SU-DHL-6 (cell line): ENCODE results near the gene NIP7.

ENCODE experiments used
- H2AFZ ChIP-seq: fragments of 200-600 bp; sonication (generic); 2 replicates; pipeline ENCODE4 v1.6.1; 2014; ENCODE audit warnings: low read depth, mild to moderate bottlenecking, moderate library complexity, mixed read lengths, antibody characterized with exemption, low read length; ENCODE audit not compliant: severe bottlenecking
- H3F3A ChIP-seq: fragments of 200-600 bp; shearing (Covaris generic); 2 replicates; pipeline ENCODE4 v1.6.0; 2016; ENCODE audit warnings: antibody characterized with exemption, mild to moderate bottlenecking; ENCODE audit not compliant: insufficient read depth
- H3K27ac ChIP-seq: fragments of 200-600 bp; sonication (generic); 2 replicates; pipeline ENCODE4 v1.5.1; 2016; ENCODE audit warnings: low read depth, mild to moderate bottlenecking, low read length, moderate library complexity, mixed read lengths
- H3K27me3 ChIP-seq: fragments of 200-600 bp; sonication (generic), shearing (Covaris generic); 2 replicates; pipeline ENCODE4 v1.6.0; 2014; ENCODE audit warnings: mild to moderate bottlenecking, low read length
- H3K36me3 ChIP-seq: fragments of 200-600 bp; sonication (generic); 2 replicates; pipeline ENCODE4 v1.6.1; 2014; ENCODE audit warnings: mild to moderate bottlenecking, low read length, mixed read lengths
- H3K4me2 ChIP-seq: fragments of 300-600, 200-600 bp; shearing (Covaris generic), sonication (generic); 2 replicates; pipeline ENCODE4 v1.6.0; 2014; ENCODE audit warnings: low read length, low read depth, mild to moderate bottlenecking; ENCODE audit not compliant: poor library complexity, severe bottlenecking
- H3K4me3 ChIP-seq: fragments of 200-600 bp; sonication (generic); 2 replicates; pipeline ENCODE4 v1.5.1; 2014; ENCODE audit warnings: antibody characterized with exemption, low read length, mild to moderate bottlenecking, mixed read lengths; ENCODE audit not compliant: insufficient read depth, poor library complexity, severe bottlenecking
- H3K79me2 ChIP-seq: fragments of 200-600 bp; sonication (generic); 2 replicates; pipeline ENCODE4 v1.6.1; 2014; ENCODE audit warnings: mild to moderate bottlenecking, low read length, moderate library complexity; ENCODE audit not compliant: insufficient read depth
- H3K9ac ChIP-seq: fragments of 200-600 bp; sonication (generic); 2 replicates; pipeline ENCODE4 v1.7.0; 2014; ENCODE audit warnings: mild to moderate bottlenecking, low read length
- H3K9me2 ChIP-seq: fragments of 200-600 bp; sonication (generic); replicated peaks from 2 replicates; pipeline ENCODE4 v1.6.1; 2014; ENCODE audit warnings: low read length; ENCODE audit not compliant: insufficient read depth
- H3K9me3 ChIP-seq: fragments of 200-600 bp; sonication (generic); 2 replicates; pipeline ENCODE4 v1.6.1; 2014; ENCODE audit warnings: low read length, mixed read lengths; ENCODE audit not compliant: insufficient read depth
- H4K20me1 ChIP-seq: fragments of 200-600 bp; sonication (generic); 2 replicates; pipeline ENCODE4 v1.6.1; 2014; ENCODE audit warnings: low read depth, mild to moderate bottlenecking, antibody characterized with exemption, low read length, moderate library complexity, mixed read lengths
- EZH2phosphoT487 ChIP-seq: fragments of 200-600 bp; sonication (generic), shearing (Covaris generic); conservative IDR thresholded peaks from 2 replicates; pipeline ENCODE4 v1.6.1; 2018; ENCODE audit warnings: mild to moderate bottlenecking, antibody characterized with exemption, low read length, moderate library complexity, mixed read lengths
- TF ChIP-seq, protein P1 (sequence below): fragments of 200-600 bp; sonication (generic); IDR thresholded peaks from one replicate; pipeline ENCODE4 v1.5.1; 2017; ENCODE audit warnings: antibody characterized with exemption, mild to moderate bottlenecking, low read length, moderate library complexity; ENCODE audit not compliant: insufficient read depth, poor library complexity, severe bottlenecking

NIP7 gene

DNA sequence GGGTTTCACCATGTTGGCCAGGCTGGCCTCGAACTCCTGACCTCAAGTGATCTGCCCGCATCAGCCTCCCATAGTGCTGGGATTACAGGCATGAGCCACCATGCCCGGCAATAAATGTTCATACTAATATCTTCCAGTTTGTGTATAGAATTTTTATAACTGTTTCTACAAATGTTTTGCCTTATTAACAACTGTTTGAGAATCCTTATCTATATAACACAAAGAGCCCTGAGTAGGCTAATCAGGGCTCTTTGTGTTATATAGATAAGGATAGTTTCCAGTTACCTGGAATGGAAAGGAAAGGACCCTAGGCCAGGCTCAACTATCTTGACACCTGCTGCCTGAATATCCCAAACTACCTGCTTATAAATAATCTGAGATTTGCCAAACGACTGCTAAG, 29.3 kb downstream of the NIP7 start:
- H3K27me3 ChIP-seq, result no peaks in the 10 kb centered on the region
- no peak overlapping the region for H3K4me2 ChIP-seq
- H3K9me3 ChIP-seq, result no peaks in the 10 kb centered on the region

DNA sequence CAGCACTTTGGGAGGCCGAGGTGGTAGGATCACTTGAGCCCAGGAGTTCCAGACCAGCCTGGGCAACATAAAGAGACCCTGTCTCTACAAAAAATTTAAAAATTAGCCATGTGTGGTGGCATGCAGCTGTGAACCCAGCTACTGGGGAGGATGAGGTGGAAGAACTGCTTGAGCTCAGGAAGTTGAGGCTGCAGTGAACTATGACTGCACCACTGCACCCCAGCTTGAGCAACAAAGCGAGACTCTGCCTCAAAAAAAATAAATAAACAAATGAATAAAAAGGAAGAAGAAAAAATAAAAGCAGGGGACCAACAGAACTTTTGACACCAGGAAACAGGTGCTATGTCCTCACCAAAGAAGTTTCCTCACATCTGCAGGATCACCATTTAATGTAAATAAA, 32.0 kb downstream of the NIP7 start:
- no peaks in the 10 kb centered on the region for H3K9me2 ChIP-seq
- no peaks in the 10 kb centered on the region for H3K79me2 ChIP-seq
- H3K27me3 ChIP-seq, result no peaks in the 10 kb centered on the region
- no peaks in the 10 kb centered on the region for H4K20me1 ChIP-seq
- H3F3A ChIP-seq, result peaks cover 10% of the 10 kb centered on the region; the same call in 1 of the 2 replicates
- no peak overlapping the region for H2AFZ ChIP-seq
- peak overlapping the region; percentile 24 for H3K4me2 ChIP-seq
- no peak overlapping the region for H3K4me3 ChIP-seq
- TF ChIP-seq, protein P1, sequence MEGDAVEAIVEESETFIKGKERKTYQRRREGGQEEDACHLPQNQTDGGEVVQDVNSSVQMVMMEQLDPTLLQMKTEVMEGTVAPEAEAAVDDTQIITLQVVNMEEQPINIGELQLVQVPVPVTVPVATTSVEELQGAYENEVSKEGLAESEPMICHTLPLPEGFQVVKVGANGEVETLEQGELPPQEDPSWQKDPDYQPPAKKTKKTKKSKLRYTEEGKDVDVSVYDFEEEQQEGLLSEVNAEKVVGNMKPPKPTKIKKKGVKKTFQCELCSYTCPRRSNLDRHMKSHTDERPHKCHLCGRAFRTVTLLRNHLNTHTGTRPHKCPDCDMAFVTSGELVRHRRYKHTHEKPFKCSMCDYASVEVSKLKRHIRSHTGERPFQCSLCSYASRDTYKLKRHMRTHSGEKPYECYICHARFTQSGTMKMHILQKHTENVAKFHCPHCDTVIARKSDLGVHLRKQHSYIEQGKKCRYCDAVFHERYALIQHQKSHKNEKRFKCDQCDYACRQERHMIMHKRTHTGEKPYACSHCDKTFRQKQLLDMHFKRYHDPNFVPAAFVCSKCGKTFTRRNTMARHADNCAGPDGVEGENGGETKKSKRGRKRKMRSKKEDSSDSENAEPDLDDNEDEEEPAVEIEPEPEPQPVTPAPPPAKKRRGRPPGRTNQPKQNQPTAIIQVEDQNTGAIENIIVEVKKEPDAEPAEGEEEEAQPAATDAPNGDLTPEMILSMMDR, result no peak
- no peak for TF ChIP-seq EZH2phosphoT487
- peaks cover 15% of the 10 kb centered on the region for H3K36me3 ChIP-seq
- no peak overlapping the region for H3K9ac ChIP-seq
- no peaks in the 10 kb centered on the region for H3K9me3 ChIP-seq
- H3K27ac ChIP-seq, result peak overlapping the region; percentile 65

More for the DNA sequence above, 29.3 kb downstream of the NIP7 start:
- H3F3A ChIP-seq, result 0 out of 2 replicates have a peak, but pooled peaks cover 6% of the 10 kb centered on the region
- H3K79me2 ChIP-seq, result no peaks in the 10 kb centered on the region
- H3K27ac ChIP-seq, result no peak overlapping the region
- H3K36me3 ChIP-seq, result peaks cover 15% of the 10 kb centered on the region
- no peak for TF ChIP-seq EZH2phosphoT487
- TF ChIP-seq, protein P1, result no peak
- no peak overlapping the region for H3K4me3 ChIP-seq
- H2AFZ ChIP-seq, result no peak overlapping the region
- H3K9me2 ChIP-seq, result no peaks in the 10 kb centered on the region
- no peak overlapping the region for H3K9ac ChIP-seq
- no peaks in the 10 kb centered on the region for H4K20me1 ChIP-seq

DNA sequence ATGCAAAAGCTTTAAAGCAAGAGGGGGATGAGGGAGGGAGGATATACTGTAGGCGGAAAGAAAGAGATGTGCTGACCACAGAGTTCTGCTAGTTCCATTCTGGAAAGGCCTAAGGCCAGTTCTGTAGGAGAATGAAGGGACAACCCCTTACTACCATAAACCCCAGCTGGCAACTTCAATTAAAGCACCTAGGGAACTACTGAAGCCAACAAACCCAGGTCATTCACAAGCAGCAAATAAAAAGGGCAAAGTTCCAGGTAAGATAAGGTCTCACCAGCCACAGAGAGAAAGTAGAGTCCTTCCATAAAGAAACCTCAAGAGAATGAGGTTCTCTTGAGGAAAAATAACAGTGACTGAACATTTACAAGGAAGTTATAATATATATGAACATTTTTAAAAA, 33.4 kb downstream of the NIP7 start:
- H3K4me3 ChIP-seq, result no peak overlapping the region
- peak overlapping the region; percentile 4; the same call in 1 of the 2 replicates for H3K27ac ChIP-seq
- H3K4me2 ChIP-seq, result no peak overlapping the region
- no peak for TF ChIP-seq EZH2phosphoT487
- TF ChIP-seq, protein P1, result no peak
- no peak overlapping the region for H2AFZ ChIP-seq
- no peaks in the 10 kb centered on the region for H3K79me2 ChIP-seq
- H3K27me3 ChIP-seq, result no peaks in the 10 kb centered on the region
- no peaks in the 10 kb centered on the region for H3K9me2 ChIP-seq
- no peak overlapping the region for H3K9ac ChIP-seq
- H3K36me3 ChIP-seq, result peaks cover 15% of the 10 kb centered on the region
- no peaks in the 10 kb centered on the region for H3K9me3 ChIP-seq
- peaks cover 10% of the 10 kb centered on the region; the same call in 1 of the 2 replicates for H3F3A ChIP-seq
- no peaks in the 10 kb centered on the region for H4K20me1 ChIP-seq
